ENCODE results near the gene DOCK6. TPM values are rescaled to one million over a fixed set of nuclear protein-coding genes. Genes with fewer than 3 reads are reported as not detected.

Gene DOCK6
- total and polyA plus RNA-seq, 2 of the 13 experiments (the other 11 are each of a cell fraction or from before 2014, with no cell fraction given), result 5.4 to 38.1 TPM

- TF ChIP-seq ZNF674 (CRISPR knock-in tag; IDR thresholded peaks at IDR 0.05; ENCODE audit: low read depth), result no peak; the same call in 1 of the 2 replicates
- peak; percentile 57; the same call in 1 of the 2 replicates for TF ChIP-seq ZBTB34 (CRISPR knock-in tag; IDR thresholded peaks at IDR 0.05)
- no peak for TF ChIP-seq ZFAT (CRISPR knock-in tag; conservative IDR thresholded peaks at IDR 0.05)
- TF ChIP-seq PHF8 (CRISPR knock-in tag; IDR thresholded peaks at IDR 0.05), result peak; percentile 35; the same call in 1 of the 2 replicates
- no peak for TF ChIP-seq ZNF616 (CRISPR knock-in tag; IDR thresholded peaks at IDR 0.05; ENCODE audit: low read depth)
- TF ChIP-seq SRSF1 (optimal IDR thresholded peaks at IDR 0.05; ENCODE audit: low read depth, low read length), result peak; percentile 85
- peak; percentile 93 for TF ChIP-seq HNF1B (CRISPR knock-in tag; IDR thresholded peaks at IDR 0.05)
- TF ChIP-seq ZNF800 (CRISPR knock-in tag; IDR thresholded peaks at IDR 0.05), result peak; percentile 58; the same call in 1 of the 2 replicates
- peak; percentile 53; the same call in 1 of the 2 replicates for TF ChIP-seq ARNT2 (CRISPR knock-in tag; IDR thresholded peaks at IDR 0.05; ENCODE audit: low read depth)
- TF ChIP-seq MYNN (CRISPR knock-in tag; IDR thresholded peaks at IDR 0.05; ENCODE audit: low read depth), result no peak
- TF ChIP-seq ISL2 (CRISPR knock-in tag; IDR thresholded peaks at IDR 0.05), result peak; percentile 82
- TF ChIP-seq NCOA5 (CRISPR knock-in tag; IDR thresholded peaks at IDR 0.05), result no peak
- TF ChIP-seq JDP2 (CRISPR knock-in tag; IDR thresholded peaks at IDR 0.05; ENCODE audit: borderline replicate concordance), result no peak; the same call in 1 of the 2 replicates
- TF ChIP-seq ZNF605 (CRISPR knock-in tag; IDR thresholded peaks at IDR 0.05), result peak; percentile 82; the same call in 1 of the 2 replicates
- 0 out of 2 replicates have a peak, but pooled peaks have one; percentile 28 for TF ChIP-seq ZC3H4 (CRISPR knock-in tag; IDR thresholded peaks at IDR 0.05; ENCODE audit: borderline replicate concordance)
- no peak for TF ChIP-seq PRPF4 (IDR thresholded peaks at IDR 0.05; ENCODE audit: low read depth, low read length, poor library complexity, severe bottlenecking)
- no peak for TF ChIP-seq MTF1 (CRISPR knock-in tag; IDR thresholded peaks at IDR 0.05)
- TF ChIP-seq EEA1 (CRISPR knock-in tag; IDR thresholded peaks at IDR 0.05; ENCODE audit: borderline replicate concordance), result no peak
- no peak for TF ChIP-seq NFIC (IDR thresholded peaks at IDR 0.05; ENCODE audit: low read length)
- TF ChIP-seq FOXM1 (CRISPR knock-in tag; IDR thresholded peaks at IDR 0.05), result no peak
- no peak for TF ChIP-seq PHF5A (CRISPR knock-in tag; IDR thresholded peaks at IDR 0.05; ENCODE audit: low read depth, unreplicated experiment)
- no peak; the same call in 1 of the 2 replicates for TF ChIP-seq ZNF235 (CRISPR knock-in tag; IDR thresholded peaks at IDR 0.05; ENCODE audit: borderline replicate concordance)
- TF ChIP-seq ZC3H13 (CRISPR knock-in tag; IDR thresholded peaks at IDR 0.05), result peak; percentile 95
- peak; percentile 88; the same call in 1 of the 2 replicates for TF ChIP-seq ETV5 (CRISPR knock-in tag; IDR thresholded peaks at IDR 0.05; ENCODE audit: borderline replicate concordance)
- TF ChIP-seq MIER3 (CRISPR knock-in tag; IDR thresholded peaks at IDR 0.05; ENCODE audit: borderline replicate concordance), result peak; percentile 71; the same call in 1 of the 2 replicates
Measured at GRCh38 chr19:11236324-11237301, 25.7 kb downstream of the DOCK6 start (continued).

Measured in HepG2 (cell line).